ENCODE data around the gene ABR. TPM values are rescaled to one million over a fixed set of nuclear protein-coding genes. Genes with fewer than 3 reads are reported as not detected.

ABR gene
- total RNA-seq, 1 donor from 2014 or later: 59.7 TPM

GRCh38 chr17:1197781-1198490, 18.2 kb upstream of the ABR start:
- DNase-seq (ENCODE audit: low read depth, low spot score): no peak
- H3K27ac Mint-ChIP-seq (ENCODE audit: unreplicated experiment): no peak overlapping the region
- H3K36me3 Mint-ChIP-seq (ENCODE audit: low read depth): no peaks in the 10 kb centered on the region
- no peak for TF ChIP-seq CTCF (conservative IDR thresholded peaks at IDR 0.05)
- H3K9me3 Mint-ChIP-seq: no peaks in the 10 kb centered on the region
- peaks cover 4% of the 10 kb centered on the region for H3K27me3 Mint-ChIP-seq (ENCODE audit: low read depth)
- H3K4me1 Mint-ChIP-seq: peaks cover 4% of the 10 kb centered on the region
- no peak overlapping the region for H3K4me3 Mint-ChIP-seq

GRCh38 chr17:1197379-1197778, 17.6 kb upstream of the ABR start:
- H3K36me3 Mint-ChIP-seq (ENCODE audit: low read depth): no peaks in the 10 kb centered on the region
- H3K9me3 Mint-ChIP-seq: no peaks in the 10 kb centered on the region
- no peak for TF ChIP-seq CTCF (conservative IDR thresholded peaks at IDR 0.05)
- peaks cover 4% of the 10 kb centered on the region for H3K27me3 Mint-ChIP-seq (ENCODE audit: low read depth)
- no peak overlapping the region for H3K4me3 Mint-ChIP-seq
- DNase-seq (ENCODE audit: low read depth, low spot score): no peak
- peaks cover 2% of the 10 kb centered on the region for H3K4me1 Mint-ChIP-seq
- H3K27ac Mint-ChIP-seq (ENCODE audit: unreplicated experiment): no peak overlapping the region

DNA sequence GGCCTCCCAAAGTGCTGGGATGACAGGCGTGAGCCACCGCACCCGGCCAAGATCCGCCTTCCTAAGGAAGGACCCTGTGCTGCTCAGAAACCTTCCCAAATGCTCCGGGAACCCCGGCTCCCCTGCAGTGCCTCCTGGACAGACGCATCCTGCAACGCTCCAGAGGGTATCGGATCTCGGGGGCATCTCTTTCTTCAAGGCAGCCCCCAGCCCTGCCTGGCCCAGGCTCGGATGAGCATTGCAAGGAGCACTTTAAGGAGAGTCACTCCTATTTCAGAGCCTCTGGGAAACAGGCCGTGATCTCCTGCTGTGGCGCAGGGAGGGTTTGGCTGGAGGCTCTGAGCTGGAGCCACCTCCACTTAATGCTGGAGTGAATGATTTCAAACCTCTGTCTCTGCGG, 17.2 kb upstream of the ABR start:
- Mint-ChIP-seq H3K27me3 (ENCODE audit: low read depth) (peaks cover 4% of the 10 kb centered on the region), H3K4me3 (no peak overlapping the region), H3K27ac (ENCODE audit: unreplicated experiment) (no peak overlapping the region), H3K36me3 (ENCODE audit: low read depth) (no peaks in the 10 kb centered on the region), H3K9me3 (no peaks in the 10 kb centered on the region), H3K4me1 (no peaks in the 10 kb centered on the region)
- no peak for TF ChIP-seq CTCF (conservative IDR thresholded peaks at IDR 0.05)
- DNase-seq (ENCODE audit: low read depth, low spot score): no peak

GRCh38 chr17:1192911-1193699, 13.3 kb upstream of the ABR start:
- TF ChIP-seq CTCF (conservative IDR thresholded peaks at IDR 0.05): no peak

DNA sequence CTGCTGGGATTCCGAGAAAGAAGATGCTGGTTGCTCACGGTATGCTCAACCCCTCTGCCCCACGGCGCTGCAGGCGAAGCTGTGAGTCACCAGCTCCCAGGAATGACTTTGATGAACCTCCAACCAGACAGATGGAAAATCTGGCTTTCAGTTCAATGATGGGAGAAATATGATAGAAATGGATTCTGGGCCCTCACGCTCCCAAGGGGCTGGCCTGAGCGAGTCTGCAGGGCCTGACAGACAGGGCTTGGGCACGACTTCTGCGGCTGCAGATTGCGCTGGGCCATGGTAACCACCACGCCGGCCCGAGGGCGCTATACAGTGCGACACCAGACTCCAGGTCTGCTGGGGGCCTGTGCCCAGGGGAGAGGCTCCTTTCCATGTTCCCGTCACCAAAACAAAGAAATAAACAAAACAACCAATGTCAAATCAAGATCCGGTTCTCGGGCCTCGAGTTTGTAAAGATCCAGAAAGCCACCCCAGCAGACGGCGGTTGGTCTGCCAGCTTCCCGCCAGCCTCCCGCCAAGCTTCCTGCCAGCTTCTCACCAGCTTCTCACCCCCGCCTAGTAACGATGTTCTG, 11.1 kb upstream of the ABR start:
- no peak for TF ChIP-seq CTCF (conservative IDR thresholded peaks at IDR 0.05)
- DNase-seq (ENCODE audit: low read depth, low spot score): no peak
- H3K27ac Mint-ChIP-seq (ENCODE audit: unreplicated experiment): no peak overlapping the region

More at GRCh38 chr17:1192911-1193699, 13.3 kb upstream of the ABR start:
- H3K27ac Mint-ChIP-seq (ENCODE audit: unreplicated experiment): peak overlapping the region; percentile 75
- H3K27me3 Mint-ChIP-seq (ENCODE audit: low read depth): peaks cover 6% of the 10 kb centered on the region
- no peaks in the 10 kb centered on the region for H3K9me3 Mint-ChIP-seq
- no peaks in the 10 kb centered on the region for H3K4me1 Mint-ChIP-seq
- DNase-seq (ENCODE audit: low read depth, low spot score): no peak
- no peak overlapping the region for H3K4me3 Mint-ChIP-seq
- H3K36me3 Mint-ChIP-seq (ENCODE audit: low read depth): no peaks in the 10 kb centered on the region

More for the DNA sequence above, 11.1 kb upstream of the ABR start:
- Mint-ChIP-seq H3K4me3 (no peak overlapping the region), H3K36me3 (ENCODE audit: low read depth) (no peaks in the 10 kb centered on the region), H3K9me3 (no peaks in the 10 kb centered on the region), H3K4me1 (peaks cover 12% of the 10 kb centered on the region), H3K27me3 (ENCODE audit: low read depth) (peaks cover 6% of the 10 kb centered on the region)
